A673 (cell line): ENCODE results near the gene PDE8B. TPM values are rescaled to one million over a fixed set of nuclear protein-coding genes. Genes with fewer than 3 reads are reported as not detected.

ENCODE experiments used
- BruUV-seq: library from RNA; stranded (reverse); fragments of 400-500 nt; replicated peaks from 2 replicates; lab custom pipeline; 2021; lab: Mats Ljungman, UMichigan
- CTCF ChIA-PET: fragments of 300-600 bp; sonication (Branson Sonifier 250); formaldehyde crosslinking; loops from one replicate; lab custom pipeline; 2022; ENCODE audit warnings: antibody characterized with exemption; lab: Charles Lee
- POLR2A ChIA-PET: fragments of 300-600 bp; sonication (Branson Sonifier 250); formaldehyde crosslinking; loops from one replicate; lab custom pipeline; 2022; ENCODE audit warnings: antibody characterized with exemption; ENCODE audit not compliant: low non-redundant PET; lab: Charles Lee
- DNase-seq: peaks from one replicate; pipeline ENCODE4 v3.0.0-alpha.2; 2015; ENCODE audit warnings: low spot score
- H3K27ac ChIP-seq: fragments of 200-600 bp; sonication (generic); 2 replicates; pipeline ENCODE4 v1.5.1; 2016; ENCODE audit warnings: mixed run types, low read depth, mild to moderate bottlenecking, mixed read lengths, antibody characterized with exemption, low read length; ENCODE audit not compliant: poor library complexity, severe bottlenecking
- H3K27me3 ChIP-seq: fragments of 200-600 bp; sonication (generic); replicated peaks from 2 replicates; pipeline ENCODE4 v1.6.1; 2017; ENCODE audit warnings: mixed run types, low read depth, mild to moderate bottlenecking, mixed read lengths, antibody characterized with exemption, low read length; ENCODE audit not compliant: insufficient read depth, poor library complexity
- H3K36me3 ChIP-seq: fragments of 200-600 bp; sonication (generic); 2 replicates; pipeline ENCODE4 v1.6.1; 2016; ENCODE audit warnings: mixed run types, mild to moderate bottlenecking, mixed read lengths, antibody characterized with exemption, low read length; ENCODE audit not compliant: insufficient read depth, poor library complexity, severe bottlenecking
- H3K4me1 ChIP-seq: fragments of 200-600 bp; sonication (generic); 2 replicates; pipeline ENCODE4 v1.6.1; 2017; ENCODE audit warnings: mixed run types, mild to moderate bottlenecking, mixed read lengths, antibody characterized with exemption, low read length; ENCODE audit not compliant: insufficient read depth, poor library complexity, severe bottlenecking
- H3K4me3 ChIP-seq: fragments of 200-600 bp; sonication (generic); 2 replicates; pipeline ENCODE4 v1.5.1; 2016; ENCODE audit warnings: low read depth, mixed run types, mild to moderate bottlenecking, mixed read lengths, low read length; ENCODE audit not compliant: poor library complexity, severe bottlenecking
- H3K9me3 ChIP-seq: fragments of 200-600 bp; sonication (generic); 2 replicates; pipeline ENCODE4 v1.6.1; 2016; ENCODE audit warnings: mixed run types, low read depth, mild to moderate bottlenecking, mixed read lengths, antibody characterized with exemption, low read length; ENCODE audit not compliant: poor library complexity, severe bottlenecking
- CTCF ChIP-seq: fragments of 300-800, 200-600 bp; sonication (generic); conservative IDR thresholded peaks from 2 replicates; pipeline ENCODE4 v1.5.1; 2017; ENCODE audit warnings: low read depth, mild to moderate bottlenecking, antibody characterized with exemption, low read length, moderate library complexity, mixed read lengths
- EZH2 ChIP-seq: fragments of 200-600 bp; sonication (generic); IDR thresholded peaks from 2 replicates; pipeline ENCODE4 v1.6.1; 2017; ENCODE audit warnings: borderline replicate concordance, low read depth, mild to moderate bottlenecking, mixed read lengths, antibody characterized with exemption, low read length; ENCODE audit not compliant: poor library complexity, severe bottlenecking
- intact Hi-C: fragments of 100-400 bp; cut with micrococcal nuclease; formaldehyde crosslinking; loops from one replicate; pipeline ENCODE4 v1.10.0; 2022; ENCODE audit not compliant: unreplicated experiment
- total RNA-seq: library from RNA; stranded (reverse); gene quantifications from 2 replicates; pipeline ENCODE4 v1.2.3, GENCODE V29; 2021

PDE8B gene
- total RNA-seq, 1 experiment from 2014 or later = 0.69 TPM

DNA sequence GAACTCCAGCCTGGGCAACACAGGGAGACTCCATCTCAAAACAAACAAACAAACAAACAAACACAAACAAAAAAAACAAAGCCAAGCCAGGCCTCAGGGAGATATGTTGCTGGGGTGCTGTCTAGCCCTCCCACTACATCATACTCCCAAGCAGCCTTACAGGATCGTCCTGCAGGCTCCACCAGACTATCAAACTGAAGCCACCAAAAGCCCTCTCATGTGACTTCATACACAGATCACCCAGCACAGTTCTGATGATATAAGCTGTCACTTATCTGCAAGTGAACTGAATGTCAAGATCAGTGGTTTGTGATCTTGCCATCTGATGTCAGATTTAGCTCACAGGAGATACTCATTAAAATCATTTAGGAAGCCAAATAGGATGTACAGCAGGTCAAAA, 238.4 kb downstream of the PDE8B start:
- CTCF ChIA-PET = no interaction called here
- Histone ChIP-seq H3K27ac (no peak overlapping the region), H3K36me3 (no peaks in the 10 kb centered on the region), H3K9me3 (no peaks in the 10 kb centered on the region), H3K27me3 (no peaks in the 10 kb centered on the region), H3K4me3 (no peak overlapping the region), H3K4me1 (no peaks in the 10 kb centered on the region)
- DNase-seq = no peak
- no TSS peak for BruUV-seq
- intact Hi-C loops = no loop called here
- TF ChIP-seq EZH2 (no peak), CTCF (no peak)
- POLR2A ChIA-PET = no interaction called here

- H3K36me3 ChIP-seq = no peaks in the 10 kb centered on the region
- POLR2A ChIA-PET = no interaction called here
Measured at GRCh38 chr5:77449277-77449676, 238.8 kb downstream of the PDE8B start.

DNA sequence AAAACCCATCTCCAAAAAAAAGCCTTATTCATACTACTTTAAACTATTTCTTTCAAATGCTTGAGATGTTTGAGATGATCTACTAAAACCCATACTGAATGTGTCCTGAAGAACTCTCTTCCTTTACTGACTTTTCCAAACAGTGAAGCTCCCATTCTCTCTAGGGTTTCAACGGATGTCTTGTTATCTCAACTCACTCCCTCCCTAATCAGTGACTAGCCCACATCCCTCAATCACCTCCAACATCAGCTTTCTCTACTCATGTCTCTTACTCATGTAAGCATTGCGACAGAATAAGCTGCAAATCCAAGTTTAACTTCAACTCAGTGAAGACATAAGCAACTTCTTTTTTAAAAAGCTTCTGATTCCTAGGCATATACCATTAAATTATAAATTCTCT, 239.5 kb downstream of the PDE8B start:
- Histone ChIP-seq H3K27ac (no peak overlapping the region), H3K9me3 (no peaks in the 10 kb centered on the region), H3K27me3 (no peaks in the 10 kb centered on the region), H3K36me3 (no peaks in the 10 kb centered on the region), H3K4me3 (no peak overlapping the region), H3K4me1 (no peaks in the 10 kb centered on the region)
- intact Hi-C loops = no loop called here
- no peak for DNase-seq
- POLR2A ChIA-PET = no interaction called here
- CTCF ChIA-PET = no interaction called here
- TF ChIP-seq CTCF (no peak), EZH2 (no peak)
- no TSS peak for BruUV-seq

More at GRCh38 chr5:77449277-77449676, 238.8 kb downstream of the PDE8B start:
- H3K9me3 ChIP-seq = no peaks in the 10 kb centered on the region
- no peak overlapping the region for H3K27ac ChIP-seq
- no TSS peak for BruUV-seq
- intact Hi-C loops = no loop called here
- DNase-seq = no peak
- H3K4me3 ChIP-seq = no peak overlapping the region
- CTCF ChIA-PET = no interaction called here
- no peaks in the 10 kb centered on the region for H3K4me1 ChIP-seq
- no peaks in the 10 kb centered on the region for H3K27me3 ChIP-seq
- no peak for TF ChIP-seq CTCF
- no peak for TF ChIP-seq EZH2
